HFFc6 (cell line): Measurements from ENCODE around the gene B3GNT2. TPM values are rescaled to one million over a fixed set of nuclear protein-coding genes. Genes with fewer than 3 reads are reported as not detected.
"Not testable (repeated sequence)": the region's sequence is repeated elsewhere in the genome, so short reads cannot be mapped to it uniquely, and the experiment has no call there.

Experiments
- DNase-seq: peaks from one replicate; pipeline ENCODE4 v3.0.0-alpha.2; 2018
- H3K27ac Mint-ChIP-seq: 2 replicates; pipeline ENCODE4 v1.8.0; 2020; ENCODE audit warnings: mild to moderate bottlenecking, mixed read lengths
- H3K27me3 Mint-ChIP-seq: 2 replicates; pipeline ENCODE4 v1.8.0; 2021; ENCODE audit warnings: mild to moderate bottlenecking, moderate library complexity, mixed read lengths; ENCODE audit not compliant: insufficient read depth
- H3K36me3 Mint-ChIP-seq: 2 replicates; pipeline ENCODE4 v1.8.0; 2021; ENCODE audit warnings: low read depth, mixed read lengths
- H3K4me1 Mint-ChIP-seq: 2 replicates; pipeline ENCODE4 v1.8.0; 2020; ENCODE audit warnings: low read depth, mixed read lengths
- H3K4me3 Mint-ChIP-seq: 2 replicates; pipeline ENCODE4 v1.8.0; 2020; ENCODE audit warnings: mild to moderate bottlenecking, moderate library complexity, mixed read lengths
- H3K9me3 Mint-ChIP-seq: 2 replicates; pipeline ENCODE4 v1.8.0; 2020; ENCODE audit warnings: mild to moderate bottlenecking, mixed read lengths
- long read RNA-seq: library from polyadenylated mRNA; unstranded; transcript quantifications from one replicate; pipeline ENCODE4 v2.0.0, GENCODE V29; 2019
- total RNA-seq, 6 experiments: library from RNA; stranded (reverse); fragmentation: NEBNext Ultra II Directional; extraction: Animal tissue kit (Norgen Biotek cat#: 25700); gene quantifications; 2 replicates in 1 of 6; 3 replicates in 5 of 6; pipeline ENCODE4 v1.2.3, GENCODE V29; 2021
- TF ChIP-seq, protein P1 (sequence below): fragments of 200-600 bp; sonication (generic); IDR thresholded peaks from 2 replicates; pipeline ENCODE4 v1.5.0; 2021; ENCODE audit warnings: antibody characterized with exemption, mild to moderate bottlenecking

The B3GNT2 gene
- total RNA-seq = 10 to 100 TPM; 12.5 to 16.7 (median 15.1) TPM
- long read RNA-seq, transcript B3GNT2-201 (2 exons, 2,763 nt) = major isoform, 30 of 35 reads
- long read RNA-seq, partial matches to known transcripts = 0 of 35 reads
- long read RNA-seq, other reads (novel, unspliced or antisense) = 5 of 35 reads

GRCh38 chr2:62195421-62196277 lies at the start of gene B3GNT2:
TSS of gene B3GNT2 (plus strand) at chr2:62196115. CDS start at chr2:62222221, 26,106 bp downstream.
- H3K27me3 Mint-ChIP-seq = peaks cover 7% of the 10 kb centered on the region
- peak; percentile 46 for DNase-seq
- TF ChIP-seq, protein P1, sequence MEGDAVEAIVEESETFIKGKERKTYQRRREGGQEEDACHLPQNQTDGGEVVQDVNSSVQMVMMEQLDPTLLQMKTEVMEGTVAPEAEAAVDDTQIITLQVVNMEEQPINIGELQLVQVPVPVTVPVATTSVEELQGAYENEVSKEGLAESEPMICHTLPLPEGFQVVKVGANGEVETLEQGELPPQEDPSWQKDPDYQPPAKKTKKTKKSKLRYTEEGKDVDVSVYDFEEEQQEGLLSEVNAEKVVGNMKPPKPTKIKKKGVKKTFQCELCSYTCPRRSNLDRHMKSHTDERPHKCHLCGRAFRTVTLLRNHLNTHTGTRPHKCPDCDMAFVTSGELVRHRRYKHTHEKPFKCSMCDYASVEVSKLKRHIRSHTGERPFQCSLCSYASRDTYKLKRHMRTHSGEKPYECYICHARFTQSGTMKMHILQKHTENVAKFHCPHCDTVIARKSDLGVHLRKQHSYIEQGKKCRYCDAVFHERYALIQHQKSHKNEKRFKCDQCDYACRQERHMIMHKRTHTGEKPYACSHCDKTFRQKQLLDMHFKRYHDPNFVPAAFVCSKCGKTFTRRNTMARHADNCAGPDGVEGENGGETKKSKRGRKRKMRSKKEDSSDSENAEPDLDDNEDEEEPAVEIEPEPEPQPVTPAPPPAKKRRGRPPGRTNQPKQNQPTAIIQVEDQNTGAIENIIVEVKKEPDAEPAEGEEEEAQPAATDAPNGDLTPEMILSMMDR = no peak

GRCh38 chr2:62146790-62147189 lies 49.1 kb upstream of the B3GNT2 start:
- not testable (repeated sequence) for H3K4me3 Mint-ChIP-seq, H3K27ac Mint-ChIP-seq, DNase-seq, H3K36me3 Mint-ChIP-seq, H3K9me3 Mint-ChIP-seq, H3K27me3 Mint-ChIP-seq
- H3K4me1 Mint-ChIP-seq = peaks cover 49% of the 10 kb centered on the region

More at GRCh38 chr2:62195421-62196277, at the start of gene B3GNT2:
- Mint-ChIP-seq H3K36me3 (no peaks in the 10 kb centered on the region), H3K4me1 (peaks cover 30% of the 10 kb centered on the region), H3K9me3 (no peaks in the 10 kb centered on the region), H3K4me3 (peak within 1 kb of the TSS; percentile 90), H3K27ac (peak within 1 kb of the TSS; percentile 70)

GRCh38 chr2:62147610-62148301 lies 48.2 kb upstream of the B3GNT2 start:
- Mint-ChIP-seq H3K9me3 (no peaks in the 10 kb centered on the region), H3K4me1 (peaks cover 59% of the 10 kb centered on the region), H3K4me3 (peak overlapping the region; percentile 16; the same call in 1 of the 2 replicates), H3K36me3 (no peaks in the 10 kb centered on the region), H3K27me3 (no peaks in the 10 kb centered on the region; the same call in 1 of the 2 replicates), H3K27ac (peak overlapping the region; percentile 80)
- TF ChIP-seq, protein P1 = no peak
- peak; percentile 86 for DNase-seq

DNA sequence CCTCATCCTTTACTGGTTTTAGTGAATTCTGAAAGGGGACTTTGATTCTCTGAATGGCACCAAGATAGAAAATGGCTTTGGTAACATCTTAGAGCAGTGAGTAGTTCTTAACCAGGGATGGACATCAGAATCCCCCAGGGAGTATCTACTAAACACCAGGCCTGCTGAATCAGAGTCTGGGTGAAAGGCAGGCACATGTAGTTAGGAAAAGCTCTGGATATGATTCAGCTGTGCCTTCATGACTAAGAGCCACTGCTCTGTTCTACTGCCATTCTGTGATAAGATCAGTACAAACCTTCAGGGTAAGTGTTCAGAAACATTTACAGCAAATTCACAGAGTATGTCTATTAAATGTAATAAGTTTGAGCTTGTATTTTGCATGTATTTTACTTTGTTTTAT lies 46.2 kb upstream of the B3GNT2 start:
- Mint-ChIP-seq H3K27ac (peak overlapping the region; percentile 73), H3K27me3 (no peaks in the 10 kb centered on the region; the same call in 1 of the 2 replicates), H3K36me3 (no peaks in the 10 kb centered on the region), H3K4me1 (peaks cover 59% of the 10 kb centered on the region), H3K4me3 (peak overlapping the region; percentile 29; the same call in 1 of the 2 replicates), H3K9me3 (no peaks in the 10 kb centered on the region)
- TF ChIP-seq, protein P1 = no peak
- DNase-seq = peak; percentile 96

DNA sequence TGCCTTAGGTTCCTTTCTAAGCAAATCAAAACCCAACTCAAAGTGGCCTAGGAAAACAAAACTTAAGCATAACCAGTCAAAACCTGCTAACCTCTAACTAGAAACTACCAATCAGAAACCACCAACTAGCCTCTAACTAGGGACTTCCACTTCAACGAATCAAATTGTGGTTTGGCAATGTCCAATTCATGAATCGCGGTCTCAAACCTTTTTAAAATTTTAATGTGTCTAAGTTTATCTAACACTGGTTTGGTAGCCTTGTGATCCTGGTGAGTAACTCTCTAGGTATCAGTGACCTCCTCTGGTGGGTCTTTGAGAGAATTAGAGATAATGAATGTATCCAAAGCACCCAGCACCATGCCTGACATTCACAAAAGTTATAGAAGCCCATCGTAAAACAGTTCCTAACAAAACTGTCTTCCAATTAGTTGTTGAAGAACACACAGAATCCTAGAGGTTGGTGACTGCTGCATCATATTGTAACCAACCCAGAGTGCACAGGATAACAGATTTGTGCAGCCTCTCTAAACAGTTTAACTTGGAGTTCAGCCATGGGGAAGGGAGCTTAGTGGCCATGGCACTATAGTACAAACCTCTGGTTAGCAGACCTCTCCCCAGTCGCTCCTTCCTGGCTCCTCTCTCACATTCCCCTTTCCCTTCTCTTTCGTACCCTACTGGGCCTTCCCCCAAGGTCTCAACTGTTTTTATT lies 45.2 kb upstream of the B3GNT2 start:
- H3K4me3 Mint-ChIP-seq = peak overlapping the region; percentile 5; the same call in 1 of the 2 replicates
- TF ChIP-seq, protein P1 = no peak
- peak overlapping the region; percentile 42 for H3K27ac Mint-ChIP-seq
- no peaks in the 10 kb centered on the region for H3K36me3 Mint-ChIP-seq
- peak; percentile 55 for DNase-seq
- H3K27me3 Mint-ChIP-seq = no peaks in the 10 kb centered on the region
- no peaks in the 10 kb centered on the region for H3K9me3 Mint-ChIP-seq
- peaks cover 59% of the 10 kb centered on the region for H3K4me1 Mint-ChIP-seq
